Hematopoietic multipotent progenitor cell treated with erythropoietin and hydrocortisone succinate and interleukin-3 and kit ligand, for 4 days (in vitro differentiated cells): ENCODE measurements around the gene ITFG2.

Source experiments
- DNase-seq: peaks from one replicate; pipeline ENCODE4 v3.0.0-alpha.2; 2015

ITFG2 gene

DNA sequence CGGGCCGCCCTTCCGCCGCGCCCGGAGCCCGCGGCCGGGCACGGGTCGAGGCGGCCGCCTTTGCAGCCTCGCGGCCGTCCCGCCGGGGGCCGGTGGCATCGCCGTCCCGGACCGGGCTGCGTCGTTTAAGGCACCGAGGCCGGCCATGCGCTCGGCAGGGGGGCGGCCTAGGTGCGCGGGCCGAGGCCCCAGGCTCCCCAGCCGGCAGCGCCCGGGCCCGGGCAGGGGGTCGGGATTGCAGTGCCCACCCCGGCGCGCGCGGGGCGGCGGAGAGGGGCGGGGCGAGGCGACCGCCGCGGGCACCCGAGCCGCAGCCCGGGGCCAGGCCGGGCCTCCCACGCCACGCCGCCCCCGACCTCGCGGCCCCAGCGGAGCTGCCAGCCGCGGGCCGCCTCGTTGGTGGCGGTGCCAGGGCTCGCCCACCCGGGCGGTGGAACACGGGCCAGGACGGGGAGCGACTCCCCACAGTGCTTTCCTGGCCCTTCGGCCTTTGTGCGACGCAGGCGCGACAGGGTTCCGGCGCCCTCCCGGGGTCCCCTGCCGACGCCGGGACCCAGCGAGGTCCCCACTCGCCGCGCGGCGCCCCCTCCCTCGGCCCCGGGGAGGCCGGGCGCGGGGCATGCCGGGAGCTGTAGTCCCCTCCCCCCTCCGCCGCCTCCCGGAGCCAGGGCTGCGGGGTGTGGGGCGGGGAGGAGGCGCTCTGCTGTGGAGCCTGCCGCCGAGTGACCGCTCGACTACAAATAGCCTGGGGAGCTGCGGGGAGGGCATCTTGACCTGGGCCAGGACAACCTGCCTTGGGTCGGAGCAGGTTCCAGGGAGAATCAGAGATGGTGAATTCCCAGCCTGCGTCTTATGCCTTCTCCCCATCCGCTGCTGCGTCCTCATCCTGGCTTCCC, 16.9 kb upstream of the ITFG2 start:
- DNase-seq: peak; percentile 84

DNA sequence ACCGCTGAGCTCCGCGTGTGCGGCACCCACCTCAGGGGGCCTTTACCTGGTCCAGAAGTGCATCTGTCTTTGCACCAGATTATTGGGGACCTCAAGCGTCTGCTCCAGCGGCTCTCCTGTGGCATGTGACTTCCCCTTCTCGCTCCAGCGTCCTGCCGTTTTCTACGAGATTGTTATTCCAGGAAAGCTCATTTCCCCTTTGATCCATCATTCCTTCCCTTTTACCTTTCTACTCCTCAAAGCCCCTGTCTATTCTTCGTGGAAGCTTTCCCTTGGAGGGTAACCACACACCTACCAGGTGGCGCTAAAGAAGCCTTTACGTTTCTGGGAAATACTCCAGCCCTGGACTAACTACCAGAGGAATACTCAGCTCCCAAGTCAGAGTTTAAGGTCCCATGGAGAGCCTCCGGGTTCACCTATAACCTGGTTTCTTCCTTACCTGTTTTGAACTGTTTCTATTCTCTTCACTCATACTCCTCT, 16.2 kb upstream of the ITFG2 start:
- peak; percentile 30 for DNase-seq

DNA sequence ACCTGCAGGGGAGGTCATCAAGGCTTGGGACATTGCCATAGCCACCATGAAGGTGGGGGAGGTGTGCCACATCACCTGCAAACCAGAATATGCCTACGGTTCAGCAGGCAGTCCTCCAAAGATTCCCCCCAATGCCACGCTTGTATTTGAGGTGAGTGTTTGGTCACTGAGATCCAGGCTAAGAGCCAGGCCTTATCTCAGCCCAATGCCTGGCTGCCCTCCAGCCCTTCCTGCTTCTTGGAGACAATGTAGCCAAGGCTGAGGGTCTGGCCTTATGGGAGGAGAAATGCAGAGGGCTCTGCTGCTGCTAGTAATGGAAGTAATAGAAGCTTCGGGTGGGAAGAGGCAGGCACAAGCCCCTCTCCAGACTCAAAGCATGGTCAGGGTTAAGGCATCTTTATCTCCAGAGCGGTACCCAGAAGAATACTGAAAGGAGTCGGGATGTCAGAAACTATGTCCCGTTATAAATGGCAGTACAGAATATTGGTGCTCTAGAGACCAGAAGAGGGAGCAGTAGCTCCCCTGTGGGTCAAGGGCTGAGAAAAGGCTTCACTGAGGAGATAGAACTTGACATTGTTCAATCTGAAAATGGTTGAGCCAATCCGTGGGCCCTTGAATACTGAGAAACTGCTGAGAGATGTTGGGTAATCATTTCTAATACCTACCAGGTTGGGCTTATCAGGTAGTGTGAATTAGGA, 14.6 kb upstream of the ITFG2 start:
- DNase-seq: peak; percentile 43

DNA sequence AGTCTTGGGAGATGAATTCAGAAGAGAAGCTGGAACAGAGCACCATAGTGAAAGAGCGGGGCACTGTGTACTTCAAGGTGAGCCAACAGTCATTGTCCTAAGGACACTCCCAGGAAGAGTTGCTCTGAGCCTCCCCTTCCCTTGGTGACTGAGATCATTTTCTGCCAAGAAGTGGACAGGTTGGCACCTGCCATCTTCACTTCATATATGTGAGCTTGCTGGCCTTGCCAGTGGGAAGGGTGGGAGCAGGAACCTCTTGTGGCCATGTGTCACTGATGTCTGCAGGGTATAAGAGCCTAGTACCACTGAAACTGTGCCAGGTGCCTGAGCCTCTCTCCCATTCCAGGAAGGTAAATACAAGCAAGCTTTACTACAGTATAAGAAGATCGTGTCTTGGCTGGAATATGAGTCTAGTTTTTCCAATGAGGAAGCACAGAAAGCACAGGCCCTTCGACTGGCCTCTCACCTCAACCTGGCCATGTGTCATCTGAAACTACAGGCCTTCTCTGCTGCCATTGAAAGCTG, 12.4 kb upstream of the ITFG2 start:
- no peak for DNase-seq

DNA sequence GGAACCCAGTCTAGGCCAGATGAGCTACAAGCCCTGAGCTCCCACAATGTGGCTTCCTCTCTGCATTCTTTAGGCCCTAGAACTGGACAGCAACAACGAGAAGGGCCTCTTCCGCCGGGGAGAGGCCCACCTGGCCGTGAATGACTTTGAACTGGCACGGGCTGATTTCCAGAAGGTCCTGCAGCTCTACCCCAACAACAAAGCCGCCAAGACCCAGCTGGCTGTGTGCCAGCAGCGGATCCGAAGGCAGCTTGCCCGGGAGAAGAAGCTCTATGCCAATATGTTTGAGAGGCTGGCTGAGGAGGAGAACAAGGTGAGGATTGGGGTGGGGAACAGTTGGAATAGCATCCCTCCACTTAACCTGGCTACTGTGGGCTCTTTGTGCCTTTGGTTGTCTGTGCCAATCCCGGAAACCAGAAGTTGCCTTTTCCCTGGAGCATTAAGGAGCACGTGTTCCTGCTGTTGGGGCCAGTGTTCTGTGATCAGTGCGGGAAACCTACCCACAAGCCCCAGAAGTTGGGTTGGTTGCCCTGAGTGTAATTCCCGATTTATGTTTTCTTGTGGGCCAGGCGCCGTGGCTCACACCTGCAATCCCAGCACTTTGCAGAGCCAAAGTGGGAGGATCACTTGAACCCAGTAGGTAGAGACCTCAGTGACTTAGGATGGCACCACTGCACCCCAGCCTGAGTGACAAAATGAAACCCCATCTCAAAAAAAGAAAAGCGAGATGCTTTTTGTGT, 11.3 kb upstream of the ITFG2 start:
- DNase-seq: no peak

DNA sequence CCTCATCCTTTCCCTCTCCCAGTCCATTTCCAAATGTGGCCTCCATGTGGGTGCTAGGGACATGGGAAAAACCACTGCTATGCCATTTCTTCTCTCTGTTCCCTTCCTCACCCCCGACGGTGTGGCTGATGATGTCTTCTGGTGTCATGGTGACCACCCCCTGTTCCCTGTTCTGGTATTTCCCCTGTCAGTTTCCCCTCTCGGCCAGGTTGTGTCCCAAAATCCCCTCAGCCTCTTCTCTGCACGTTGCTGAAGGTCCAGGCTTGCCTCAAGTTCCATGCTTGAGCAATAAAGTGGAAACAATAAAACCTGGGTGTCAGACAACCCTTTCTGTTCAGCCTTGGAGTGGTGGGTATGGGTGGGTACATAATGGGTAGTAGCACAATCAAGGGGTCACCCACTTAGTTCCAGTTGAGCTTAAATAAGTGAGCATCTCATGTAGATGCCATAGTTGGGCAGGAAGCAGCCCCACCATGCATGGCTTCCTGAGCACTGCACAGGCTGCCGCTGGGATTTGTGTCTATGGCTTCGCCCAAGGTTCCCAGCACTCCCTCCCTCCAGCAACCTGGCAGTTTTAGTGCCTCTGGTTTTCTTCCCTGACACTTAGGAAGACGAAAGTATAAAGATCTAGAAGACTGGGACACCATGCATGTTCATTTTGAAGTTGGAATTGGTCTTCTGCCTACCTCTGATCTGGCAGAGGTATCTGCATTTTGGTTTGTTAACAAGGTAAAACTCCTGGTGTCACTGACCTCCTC, 8.7 kb upstream of the ITFG2 start:
- no peak for DNase-seq

DNA sequence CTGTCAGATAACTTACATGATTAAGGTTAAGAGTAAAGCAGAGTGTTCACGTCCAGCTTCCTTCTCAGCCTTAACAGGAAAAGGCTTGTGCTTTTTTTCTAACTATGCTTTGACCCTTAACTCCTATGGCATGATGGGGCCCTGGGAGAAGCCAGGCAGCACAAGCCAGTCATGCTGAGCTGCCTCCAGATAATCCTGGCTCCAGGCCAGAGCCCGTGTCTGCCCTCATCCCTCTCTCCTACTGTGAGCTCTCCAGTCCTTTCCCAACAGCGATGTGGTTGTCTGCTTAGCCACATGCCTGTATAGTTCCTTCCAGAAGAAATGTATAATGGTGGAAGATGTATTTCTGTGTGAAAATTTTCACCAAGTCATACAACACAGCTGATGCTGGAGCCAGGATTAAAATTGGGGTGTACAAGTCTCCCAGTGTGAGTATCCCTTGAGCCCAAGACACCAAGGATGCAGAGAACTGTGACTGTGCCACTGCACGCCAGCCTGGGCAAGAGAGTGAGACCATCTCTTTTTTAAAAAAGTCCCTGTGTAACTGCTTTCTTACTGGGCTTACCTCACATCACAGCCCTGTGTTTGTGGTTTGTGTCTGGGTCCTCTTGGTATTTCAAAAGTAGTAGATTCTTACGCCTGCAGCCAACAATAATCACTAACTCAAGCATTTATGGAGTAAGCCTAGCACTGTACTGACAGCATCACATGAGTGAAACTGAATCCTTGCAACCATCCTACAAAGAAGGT, 7.9 kb upstream of the ITFG2 start:
- DNase-seq: peak; percentile 13

DNA sequence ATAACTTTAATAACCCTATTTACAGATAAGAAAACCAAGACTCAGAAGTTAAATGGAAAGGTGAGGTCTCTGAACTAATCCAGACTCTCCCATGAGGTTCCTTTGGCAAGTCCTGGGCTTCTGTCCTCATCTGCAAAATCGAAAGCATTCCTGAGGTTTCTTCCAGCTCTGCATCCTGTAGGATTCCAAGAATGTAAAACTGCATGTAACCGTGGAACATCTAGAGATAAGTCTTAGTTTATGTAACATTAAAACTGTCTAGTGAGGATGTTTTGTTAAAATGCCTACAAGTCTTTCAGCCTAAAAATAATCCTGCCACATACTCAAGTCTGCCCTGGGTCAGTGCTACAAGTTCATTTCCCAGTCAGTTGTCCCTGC, 7.3 kb upstream of the ITFG2 start:
- no peak for DNase-seq

DNA sequence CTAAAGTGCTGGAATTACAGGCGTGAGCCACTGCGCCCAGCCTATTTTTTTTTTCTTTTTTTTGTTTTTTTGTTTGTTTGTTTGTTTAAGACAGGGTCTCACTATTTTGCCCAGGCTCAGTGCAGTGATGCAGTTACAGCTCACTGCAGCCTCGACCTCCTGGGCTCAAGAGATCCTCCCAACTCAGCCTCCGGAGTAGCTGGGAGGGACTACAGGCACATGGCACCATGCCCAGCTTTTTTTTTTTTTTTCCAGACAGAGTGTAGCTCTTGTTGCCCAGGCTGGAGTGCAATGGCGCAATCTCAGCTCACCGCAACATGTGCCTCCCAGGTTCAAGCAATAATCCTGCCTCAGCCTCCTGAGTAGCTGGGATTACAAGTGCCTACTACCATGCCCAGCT, 5.8 kb upstream of the ITFG2 start:
- peak; percentile 12 for DNase-seq

DNA sequence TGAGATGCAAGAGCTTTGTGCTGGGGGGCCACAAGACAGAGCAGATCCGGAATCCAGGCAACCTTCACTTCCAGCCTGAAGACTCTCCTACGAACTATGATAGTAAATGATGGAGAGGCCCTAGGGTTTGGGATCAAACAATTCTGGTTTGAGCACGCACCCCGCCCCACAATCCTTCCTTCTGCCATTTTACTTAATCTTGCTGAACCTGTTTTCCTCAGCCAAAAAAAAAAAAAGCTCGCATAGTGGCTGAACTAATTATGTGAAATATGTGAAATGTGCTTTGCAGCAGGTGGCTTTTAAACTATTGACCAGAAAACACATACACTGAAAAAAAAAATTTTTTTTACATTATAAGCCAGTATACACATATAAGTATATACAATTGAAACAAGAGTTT, 667 bp upstream of the ITFG2 start:
- no peak for DNase-seq

DNA sequence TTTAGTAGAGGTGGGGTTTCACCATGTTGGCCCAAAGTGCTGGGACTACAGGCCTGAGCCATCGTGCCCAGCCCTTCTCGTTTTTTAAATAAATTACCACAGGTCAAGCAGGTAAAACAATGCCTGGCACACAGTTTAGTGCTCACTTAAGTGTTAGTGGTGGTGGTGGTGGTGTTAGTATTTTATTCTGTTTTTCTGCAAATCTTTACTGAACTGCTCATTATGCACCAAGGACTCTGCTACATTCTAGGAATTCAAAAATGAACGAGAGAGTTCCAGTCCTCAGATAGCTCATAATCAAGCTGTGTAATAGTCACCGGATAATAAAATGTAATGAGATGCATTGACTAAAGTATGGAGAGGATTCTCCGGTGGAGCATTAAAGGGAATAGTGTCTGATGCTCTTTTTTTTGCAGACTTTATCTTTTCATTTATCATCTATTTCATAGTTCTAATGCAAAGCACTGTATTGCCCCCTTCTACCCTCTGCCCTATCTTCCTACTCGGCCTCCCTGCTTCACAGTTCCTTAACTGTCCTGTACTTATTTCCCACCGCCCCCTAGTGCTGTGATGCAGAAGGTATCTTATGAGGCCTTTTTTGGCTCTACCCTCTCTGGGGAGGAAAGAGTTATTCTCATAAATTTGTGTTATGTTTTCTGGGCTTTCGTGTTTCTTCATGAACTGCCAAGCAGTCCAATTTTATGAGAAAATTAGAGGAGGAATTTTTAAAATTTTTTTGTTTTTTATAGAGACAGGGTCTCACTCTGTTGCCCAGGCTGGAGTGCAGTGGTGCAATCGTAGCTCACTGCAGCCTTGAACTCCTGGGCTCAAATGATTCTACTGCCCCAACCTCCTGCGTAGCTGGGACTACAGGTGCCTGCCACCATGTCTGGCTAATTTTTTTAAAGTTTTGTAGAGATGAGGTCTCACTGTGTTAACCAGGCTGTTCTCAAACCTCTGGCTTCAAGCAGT, 1.0 kb downstream of the ITFG2 start:
- DNase-seq: peak; percentile 94

DNA sequence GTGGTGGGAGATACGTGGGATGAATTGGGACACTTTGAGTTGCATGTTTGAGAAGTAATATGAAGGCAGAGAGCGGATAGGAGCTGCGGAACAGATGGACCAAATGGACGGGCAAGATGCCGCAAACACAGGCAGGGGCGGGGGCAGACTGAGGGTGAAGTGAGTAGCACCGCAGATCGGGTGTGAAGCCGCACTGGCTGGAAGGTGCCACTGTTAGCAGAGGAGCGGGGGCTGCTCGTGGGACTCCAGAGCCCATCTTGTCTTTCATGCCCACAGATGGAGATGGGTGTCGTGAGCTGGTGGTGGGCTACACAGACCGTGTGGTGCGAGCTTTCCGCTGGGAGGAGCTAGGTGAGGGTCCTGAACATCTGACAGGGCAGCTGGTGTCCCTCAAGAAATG, 7.3 kb downstream of the ITFG2 start:
- DNase-seq: no peak

DNA sequence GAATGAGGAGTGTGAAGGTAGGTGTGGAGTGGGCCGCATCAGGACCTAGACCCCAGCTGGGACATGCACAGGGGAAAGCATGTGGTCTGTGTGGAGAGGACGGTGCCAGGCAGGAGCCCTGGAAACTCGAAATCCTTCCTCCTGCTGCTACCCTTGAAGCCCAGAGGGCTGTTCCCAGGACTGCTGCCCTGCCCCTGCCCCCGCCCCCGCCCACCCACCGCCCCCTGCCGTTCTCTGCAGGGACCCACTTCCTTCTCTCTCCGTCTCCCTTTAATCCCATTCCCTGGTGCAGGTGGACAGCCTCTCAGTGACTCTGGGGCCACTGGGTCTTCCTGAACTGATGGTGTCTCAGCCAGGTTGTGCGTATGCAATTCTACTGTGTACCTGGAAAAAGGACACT, 8.0 kb downstream of the ITFG2 start:
- no peak for DNase-seq

DNA sequence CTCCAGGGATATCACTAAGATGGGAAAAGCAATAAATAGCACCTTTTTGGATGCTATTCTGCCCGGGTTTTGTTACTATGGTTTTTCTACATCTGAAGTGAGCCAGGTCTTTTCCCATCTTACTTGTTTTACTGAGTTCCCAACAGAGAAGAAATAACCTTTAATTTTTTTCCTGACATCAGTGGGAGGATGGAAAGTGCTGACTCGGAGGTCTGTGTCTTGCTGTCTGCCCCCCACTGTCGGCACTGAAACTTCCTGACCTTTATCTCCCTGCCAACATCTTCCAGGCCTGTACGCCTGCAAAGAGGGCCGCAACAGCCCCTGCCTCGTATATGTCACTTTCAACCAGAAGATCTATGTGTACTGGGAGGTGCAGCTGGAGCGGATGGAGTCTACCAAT, 11.0 kb downstream of the ITFG2 start:
- DNase-seq: no peak

DNA sequence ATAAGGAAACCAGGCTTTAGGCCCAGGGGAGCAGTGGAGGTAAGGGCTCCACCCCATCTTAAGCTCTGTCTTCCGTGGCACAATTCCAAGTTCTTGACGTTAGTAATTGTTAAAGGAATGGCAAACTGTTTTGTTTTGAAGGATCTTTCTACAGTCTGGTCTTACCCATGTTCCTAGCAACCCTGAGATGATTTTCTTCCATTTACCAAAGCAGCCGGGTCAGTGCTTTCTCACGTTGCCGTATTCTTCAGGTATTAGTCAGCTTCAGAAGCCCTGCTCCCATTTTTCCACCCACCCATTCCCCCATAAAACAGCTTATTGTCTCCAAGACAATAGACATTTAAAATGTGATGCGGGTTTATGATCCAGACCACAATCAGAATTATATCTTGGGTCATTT, 12.1 kb downstream of the ITFG2 start:
- no peak for DNase-seq

DNA sequence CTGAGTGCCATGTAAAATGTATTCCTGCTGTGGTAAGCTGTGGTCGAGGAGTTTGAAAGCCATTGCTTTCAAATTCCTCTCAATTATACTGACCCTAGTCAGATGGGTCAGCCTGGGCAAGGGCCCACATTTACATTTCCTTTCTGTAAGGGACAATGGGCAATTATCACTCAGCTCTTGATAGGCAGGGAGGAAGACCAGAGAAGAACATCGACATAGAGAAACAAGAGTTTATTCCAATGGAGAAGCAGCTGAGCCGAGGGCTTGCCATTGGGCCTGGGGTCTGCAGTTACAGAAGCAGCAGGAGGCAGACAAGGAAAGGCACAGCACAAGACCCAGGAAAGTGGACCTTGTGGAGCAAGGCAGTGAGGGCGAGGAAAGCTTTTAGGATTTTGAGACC, 12.7 kb downstream of the ITFG2 start:
- no peak for DNase-seq

DNA sequence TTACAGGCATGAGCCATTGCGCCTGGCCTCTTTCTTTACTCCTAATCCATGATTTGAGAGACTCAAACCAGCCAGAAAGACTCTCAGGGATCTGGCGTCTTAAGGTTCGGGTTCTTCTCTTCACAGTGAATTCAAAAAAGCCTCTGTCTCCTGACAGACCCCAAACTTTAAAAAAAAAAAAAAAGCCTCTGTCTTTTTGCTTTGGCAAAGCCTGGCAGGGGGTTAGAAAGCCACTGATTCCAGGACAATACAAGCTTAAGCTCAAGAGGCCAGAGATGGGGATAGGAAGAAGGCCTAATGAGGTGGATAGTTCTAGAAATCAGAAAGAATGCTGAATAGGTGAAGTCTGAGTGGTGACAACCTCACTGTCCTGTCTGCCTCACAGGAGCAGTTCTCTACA, 13.6 kb downstream of the ITFG2 start:
- DNase-seq: no peak

DNA sequence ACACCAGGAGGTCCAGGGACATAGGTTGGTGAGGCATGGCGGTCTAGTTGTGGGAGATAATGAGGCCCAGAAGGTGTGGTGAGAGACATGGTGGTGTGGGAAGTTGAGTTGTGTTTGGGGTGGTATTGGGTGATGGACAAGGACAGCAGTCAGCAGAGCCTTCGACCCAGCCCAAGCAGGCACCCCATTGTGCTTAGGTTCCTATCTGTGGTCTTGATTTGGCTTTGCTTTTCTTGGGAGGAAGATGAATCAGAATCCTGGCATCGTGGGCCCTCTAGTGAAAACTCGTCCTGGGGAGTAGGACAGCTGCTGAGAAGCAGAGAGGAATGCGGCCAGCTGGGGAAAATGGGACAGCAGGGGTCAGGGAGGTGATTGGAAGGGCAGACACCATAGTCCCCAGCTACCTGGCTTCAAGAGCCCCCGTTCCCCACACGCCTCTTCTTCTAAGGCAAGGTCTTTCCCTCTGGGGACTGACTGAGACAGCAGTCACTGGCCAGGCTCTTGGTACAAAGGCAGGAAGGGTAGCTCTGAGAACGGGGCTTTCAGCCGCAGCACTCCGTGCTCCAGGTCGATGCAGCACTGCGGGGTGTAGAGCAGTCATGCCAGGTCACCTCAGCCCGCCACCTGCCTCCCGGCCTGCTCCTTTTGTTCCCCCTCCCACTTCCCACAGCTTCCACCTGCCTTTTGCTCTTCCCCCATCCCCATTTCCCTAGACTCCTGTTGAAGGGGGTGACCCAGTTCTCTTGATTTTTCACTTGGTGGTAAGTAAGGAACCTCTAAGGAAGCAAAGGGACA, 14.4 kb downstream of the ITFG2 start:
- no peak for DNase-seq

DNA sequence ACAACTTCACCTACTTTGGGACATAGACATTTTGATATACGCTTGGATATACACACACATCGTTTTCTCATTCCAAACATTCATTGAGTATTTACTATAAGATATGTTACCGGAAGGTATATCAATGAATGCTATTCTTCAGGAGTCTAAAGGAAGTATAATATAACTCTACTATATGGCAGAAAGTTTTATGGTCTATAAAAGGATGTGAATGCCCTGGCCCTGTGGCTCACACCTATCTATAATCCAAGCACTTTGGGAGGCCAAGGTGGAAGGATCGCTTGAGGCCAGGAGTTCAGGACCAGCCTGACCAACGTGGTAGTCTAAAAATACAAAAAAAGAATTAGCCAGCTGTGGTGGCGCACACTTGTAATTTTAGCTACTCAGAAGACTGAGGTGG, 16.8 kb downstream of the ITFG2 start:
- DNase-seq: no peak
